ENCODE measurements around the gene TPST1. TPM values are rescaled to one million over a fixed set of nuclear protein-coding genes. Genes with fewer than 3 reads are reported as not detected.
"Not testable (repeated sequence)": the region's sequence is repeated elsewhere in the genome, so short reads cannot be mapped to it uniquely, and the experiment has no call there.

Gene TPST1
- total RNA-seq, result 10 to 100 TPM in 3 of 4 donors, 1 to 10 TPM in 1; 5.4 to 58.6 (median 12.5) TPM

DNA sequence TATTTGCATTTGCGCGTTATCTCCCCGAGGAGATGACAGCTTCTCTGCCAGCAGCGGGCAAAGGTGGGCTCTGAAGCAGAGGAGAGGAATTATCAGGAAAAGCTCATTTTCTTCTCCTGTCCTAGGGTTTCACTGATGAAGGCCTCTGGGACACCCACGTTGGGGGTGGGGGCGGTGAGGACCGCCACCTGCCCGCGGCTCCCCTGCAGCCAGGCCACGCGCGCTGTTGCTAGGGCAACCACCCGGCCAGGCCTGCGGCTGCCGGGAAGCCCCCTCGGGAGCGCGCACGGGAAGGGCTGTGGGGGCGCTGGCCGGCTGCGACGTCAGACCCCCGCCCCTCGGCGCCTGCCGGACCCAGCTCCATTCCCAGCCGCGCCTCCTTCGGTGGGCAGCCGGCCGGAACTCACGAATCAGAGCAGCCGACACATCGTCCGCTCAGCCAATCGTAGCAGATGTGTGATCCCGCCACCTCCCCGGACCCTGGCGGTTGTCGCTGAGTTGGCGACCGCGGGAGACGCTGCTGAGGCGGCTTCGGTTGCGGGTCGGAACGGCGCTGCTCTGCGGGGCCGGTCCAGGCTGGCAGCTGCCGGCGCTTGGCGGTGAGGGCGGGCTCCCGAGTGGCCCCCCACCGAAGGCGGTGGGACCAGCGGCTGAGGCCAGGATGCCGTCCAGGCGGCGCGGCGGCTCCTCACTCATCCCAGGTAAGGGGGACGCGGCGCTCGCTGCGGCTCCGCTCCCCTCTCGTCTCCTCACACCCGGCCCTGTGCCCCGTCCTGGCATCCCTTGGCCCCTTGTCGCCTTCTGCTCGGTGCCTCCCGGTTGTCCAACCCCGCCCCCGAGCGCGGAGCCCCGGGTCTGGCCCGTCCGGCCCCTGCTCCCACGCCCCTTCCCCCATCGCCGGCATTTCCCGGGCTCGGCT lies at the start of gene TPST1:
TSS of gene TPST1 (plus strand) at position 513 of the 919 bp plus-strand sequence. CDS start 35,092 bp downstream, outside the sequence.
- DNase-seq, result peak; percentile 81 to 90 (median 81)
- no peaks in the 10 kb centered on the region for H3K36me3 ChIP-seq
- peak within 1 kb of the TSS; percentile 63 to 78 (median 72) for H3K27ac ChIP-seq
- H3K27me3 ChIP-seq, result no peaks in the 10 kb centered on the region
- no peaks in the 10 kb centered on the region for H3K9me3 ChIP-seq
- TF ChIP-seq, protein P1, sequence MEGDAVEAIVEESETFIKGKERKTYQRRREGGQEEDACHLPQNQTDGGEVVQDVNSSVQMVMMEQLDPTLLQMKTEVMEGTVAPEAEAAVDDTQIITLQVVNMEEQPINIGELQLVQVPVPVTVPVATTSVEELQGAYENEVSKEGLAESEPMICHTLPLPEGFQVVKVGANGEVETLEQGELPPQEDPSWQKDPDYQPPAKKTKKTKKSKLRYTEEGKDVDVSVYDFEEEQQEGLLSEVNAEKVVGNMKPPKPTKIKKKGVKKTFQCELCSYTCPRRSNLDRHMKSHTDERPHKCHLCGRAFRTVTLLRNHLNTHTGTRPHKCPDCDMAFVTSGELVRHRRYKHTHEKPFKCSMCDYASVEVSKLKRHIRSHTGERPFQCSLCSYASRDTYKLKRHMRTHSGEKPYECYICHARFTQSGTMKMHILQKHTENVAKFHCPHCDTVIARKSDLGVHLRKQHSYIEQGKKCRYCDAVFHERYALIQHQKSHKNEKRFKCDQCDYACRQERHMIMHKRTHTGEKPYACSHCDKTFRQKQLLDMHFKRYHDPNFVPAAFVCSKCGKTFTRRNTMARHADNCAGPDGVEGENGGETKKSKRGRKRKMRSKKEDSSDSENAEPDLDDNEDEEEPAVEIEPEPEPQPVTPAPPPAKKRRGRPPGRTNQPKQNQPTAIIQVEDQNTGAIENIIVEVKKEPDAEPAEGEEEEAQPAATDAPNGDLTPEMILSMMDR (IDR thresholded peaks at IDR 0.05), result peak in 5 of 6 experiments; percentile 47 to 54 (median 50)
- peak in 1 of 2 donors; percentile 45 for TF ChIP-seq POLR2A (IDR thresholded peaks at IDR 0.05)
- H3K4me1 ChIP-seq, result peaks cover 0 to 15% (median 0%) of the 10 kb centered on the region in 4 donors
- H3K4me3 ChIP-seq, result peak within 1 kb of the TSS; percentile 70 to 92 (median 80)

DNA sequence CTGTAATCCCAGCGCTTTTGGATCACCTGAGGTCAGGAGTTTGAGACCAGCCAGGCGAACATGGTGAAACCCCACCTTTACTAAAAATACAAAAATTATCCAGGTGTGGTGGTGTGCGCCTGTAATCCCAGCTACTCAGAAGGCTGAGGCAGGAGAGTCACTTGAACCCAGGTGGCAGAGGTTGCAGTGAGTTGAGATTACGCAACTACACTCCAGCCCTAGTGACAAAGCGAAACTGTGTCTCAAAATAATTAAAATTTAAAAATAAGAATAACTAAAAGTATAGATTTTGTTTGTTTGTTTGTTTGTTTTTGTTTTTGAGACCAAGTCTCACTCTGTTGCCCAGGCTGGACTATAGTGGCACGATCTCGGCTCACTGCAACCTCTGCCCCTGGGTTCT lies 49.1 kb upstream of the TPST1 start:
- H3K27me3 ChIP-seq, H3K4me1 ChIP-seq, H3K27ac ChIP-seq, DNase-seq, H3K4me3 ChIP-seq, H3K9me3 ChIP-seq: not testable (repeated sequence)
- peaks cover 0 to 60% (median 0%) of the 10 kb centered on the region in 3 donors for H3K36me3 ChIP-seq

DNA sequence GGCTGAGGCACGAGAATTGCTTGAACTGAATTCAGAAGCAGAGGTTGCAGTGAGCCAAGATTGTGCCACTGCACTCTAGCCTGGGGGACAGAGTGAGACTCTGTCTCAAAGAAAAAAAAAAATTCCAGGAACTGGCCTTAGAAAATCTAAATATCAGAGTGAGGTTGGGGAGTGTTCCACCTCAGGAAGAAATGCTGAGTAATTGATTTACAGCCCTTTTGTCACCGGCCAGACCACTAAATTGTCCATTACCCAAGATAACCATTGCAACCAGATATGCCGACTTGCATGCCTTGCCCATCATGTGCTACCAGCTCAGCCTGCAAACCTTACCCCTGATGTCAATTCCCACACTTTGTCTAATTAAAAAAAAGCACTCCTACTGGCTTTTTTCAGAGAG lies 48.1 kb upstream of the TPST1 start:
- no peaks in the 10 kb centered on the region for H3K9me3 ChIP-seq
- no peak overlapping the region for H3K4me3 ChIP-seq
- no peaks in the 10 kb centered on the region for H3K27me3 ChIP-seq
- no peaks in the 10 kb centered on the region for H3K4me1 ChIP-seq
- TF ChIP-seq POLR2A (IDR thresholded peaks at IDR 0.05), result no peak
- TF ChIP-seq, protein P1 (IDR thresholded peaks at IDR 0.05), result no peak
- H3K27ac ChIP-seq, result no peak overlapping the region
- no peak for DNase-seq
- peaks cover 0 to 54% (median 0%) of the 10 kb centered on the region in 3 donors for H3K36me3 ChIP-seq

DNA sequence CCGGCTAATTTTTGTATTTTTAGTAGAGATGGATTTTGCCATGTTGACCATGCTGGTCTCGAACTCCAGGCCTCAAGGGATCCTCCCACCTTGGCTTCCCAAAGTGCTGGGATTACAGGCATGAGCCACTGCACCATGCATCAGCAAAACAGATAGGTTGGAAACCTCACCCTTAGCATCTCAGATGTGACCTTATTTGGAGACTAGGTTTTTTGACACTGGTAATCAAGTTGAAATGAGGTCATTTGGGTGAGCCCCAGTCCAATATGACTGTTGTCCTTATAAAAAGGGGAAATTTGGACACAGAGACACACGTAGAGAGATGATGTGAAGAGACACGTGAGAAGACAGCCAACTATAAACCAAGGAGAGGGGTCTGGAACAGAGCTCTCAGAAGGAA lies 42.5 kb upstream of the TPST1 start:
- DNase-seq, result no peak
- no peak overlapping the region for H3K27ac ChIP-seq
- no peaks in the 10 kb centered on the region for H3K4me1 ChIP-seq
- no peak for TF ChIP-seq POLR2A (IDR thresholded peaks at IDR 0.05)
- TF ChIP-seq, protein P1 (IDR thresholded peaks at IDR 0.05), result no peak
- no peaks in the 10 kb centered on the region for H3K9me3 ChIP-seq
- no peaks in the 10 kb centered on the region for H3K27me3 ChIP-seq
- no peak overlapping the region for H3K4me3 ChIP-seq
- H3K36me3 ChIP-seq, result peaks cover 0 to 11% (median 0%) of the 10 kb centered on the region in 3 donors

DNA sequence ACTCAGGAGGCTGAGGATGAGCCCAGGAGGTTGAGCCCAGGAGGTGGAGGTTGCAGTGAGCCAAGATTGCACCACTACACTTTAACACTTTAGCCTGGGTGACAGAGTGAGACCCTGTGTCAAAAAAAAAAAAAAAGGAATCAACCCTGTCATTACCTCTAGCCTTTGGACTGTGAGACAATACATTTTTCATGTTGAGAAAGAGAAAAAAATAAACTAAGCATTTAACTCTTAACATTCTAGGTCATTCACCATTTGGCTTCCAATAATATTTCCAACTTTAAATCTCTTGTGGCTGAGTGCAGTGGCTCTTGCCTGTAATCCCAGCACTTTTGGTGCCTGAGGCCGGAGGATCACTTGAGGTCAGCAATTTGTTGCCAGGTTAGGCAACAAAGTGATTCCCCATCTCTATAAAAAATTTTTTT lies 41.9 kb upstream of the TPST1 start:
- no peaks in the 10 kb centered on the region for H3K27me3 ChIP-seq
- no peak overlapping the region for H3K27ac ChIP-seq
- TF ChIP-seq, protein P1 (IDR thresholded peaks at IDR 0.05), result no peak
- no peak for TF ChIP-seq POLR2A (IDR thresholded peaks at IDR 0.05)
- no peak for DNase-seq
- H3K9me3 ChIP-seq, result no peaks in the 10 kb centered on the region
- H3K4me3 ChIP-seq, result no peak overlapping the region
- peaks cover 0 to 5% (median 0%) of the 10 kb centered on the region in 3 donors for H3K36me3 ChIP-seq
- no peaks in the 10 kb centered on the region for H3K4me1 ChIP-seq

DNA sequence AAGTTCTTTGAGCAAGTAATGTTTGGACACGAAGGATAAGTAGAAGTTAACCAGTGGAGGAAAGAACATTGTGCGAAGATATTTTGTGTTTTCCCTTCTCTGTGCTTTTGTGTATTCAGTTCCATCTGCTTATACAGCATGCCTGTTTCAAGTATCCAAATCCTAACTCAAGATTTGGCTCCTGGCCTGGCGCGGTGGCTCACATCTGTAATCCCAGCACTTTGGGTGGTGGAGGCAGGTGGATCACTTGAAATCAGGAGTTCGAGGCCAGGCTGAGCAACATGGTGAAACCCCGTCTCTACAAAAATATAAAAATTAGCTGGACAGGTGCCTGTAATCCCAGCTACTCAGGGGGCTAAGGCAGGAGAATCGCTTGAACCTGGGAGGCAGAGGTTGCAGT lies 40.8 kb upstream of the TPST1 start:
- no peak for TF ChIP-seq POLR2A (IDR thresholded peaks at IDR 0.05)
- TF ChIP-seq, protein P1 (IDR thresholded peaks at IDR 0.05), result no peak
- H3K27ac ChIP-seq, result no peak overlapping the region

More for the DNA sequence above, 40.8 kb upstream of the TPST1 start:
- no peaks in the 10 kb centered on the region for H3K36me3 ChIP-seq
- no peaks in the 10 kb centered on the region for H3K9me3 ChIP-seq
- no peak overlapping the region for H3K4me3 ChIP-seq
- no peaks in the 10 kb centered on the region for H3K4me1 ChIP-seq
- H3K27me3 ChIP-seq, result no peaks in the 10 kb centered on the region
- DNase-seq, result no peak

Data from Peyer's patch (tissue), 4 donors.